Myocyte (in vitro differentiated cells): ENCODE results near the gene SLC35A1. TPM values are rescaled to one million over a fixed set of nuclear protein-coding genes. Genes with fewer than 3 reads are reported as not detected.
A peak's percentile ranks its signal among the peaks of the same experiment; 100 is the strongest.
"Not testable (repeated sequence)": the region's sequence is repeated elsewhere in the genome, so short reads cannot be mapped to it uniquely, and the experiment has no call there.

Experiments used
- DNase-seq: peaks from one replicate; pipeline ENCODE4 v3.0.0-alpha.2; 2012; ENCODE audit warnings: low read depth
- polyA plus RNA-seq: library from polyadenylated mRNA; unstranded; fragments of >200 nt; gene quantifications from one replicate; pipeline ENCODE4 v1.2.1, GENCODE V29; 2012; ENCODE audit warnings: missing spikeins
- total RNA-seq: library from RNA; depleted of rRNA; stranded (reverse); fragments of >200 nt; gene quantifications from 2 replicates; pipeline ENCODE4 v1.2.3, GENCODE V29; 2014

Gene SLC35A1
- 10.9 and 16.7 TPM in 2 replicates for total RNA-seq
- polyA plus RNA-seq = 7.4 TPM

GRCh38 chr6:87472525-87473418, at the start of gene SLC35A1:
SLC35A1 (plus strand) TSS chr6:87472974; CDS start chr6:87473004, 30 bp downstream.
- peak; percentile 90 for DNase-seq

GRCh38 chr6:87426789-87427188, 46.0 kb upstream of the SLC35A1 start:
- no peak for DNase-seq

- no peak for DNase-seq
Measured at GRCh38 chr6:87430499-87430898, 42.3 kb upstream of the SLC35A1 start.

- no peak for DNase-seq
Measured at GRCh38 chr6:87431263-87431662, 41.5 kb upstream of the SLC35A1 start.

GRCh38 chr6:87436435-87436834, 36.3 kb upstream of the SLC35A1 start:
- peak; percentile 81 for DNase-seq

- DNase-seq = no peak
Measured at GRCh38 chr6:87441711-87442110, 31.1 kb upstream of the SLC35A1 start.

- DNase-seq = no peak
Measured at GRCh38 chr6:87444362-87444761, 28.4 kb upstream of the SLC35A1 start.

- no peak for DNase-seq
Measured at GRCh38 chr6:87465051-87465450, 7.7 kb upstream of the SLC35A1 start.

- no peak for DNase-seq
Measured at GRCh38 chr6:87473419-87473903, 687 bp downstream of the SLC35A1 start.

GRCh38 chr6:87481931-87482330, 9.2 kb downstream of the SLC35A1 start:
- no peak for DNase-seq

GRCh38 chr6:87482366-87482765, 9.6 kb downstream of the SLC35A1 start:
- DNase-seq = no peak

- peak; percentile 71 for DNase-seq
Measured at GRCh38 chr6:87483929-87484328, 11.2 kb downstream of the SLC35A1 start.

- DNase-seq = no peak
Measured at GRCh38 chr6:87484491-87484890, 11.7 kb downstream of the SLC35A1 start.

GRCh38 chr6:87487555-87487954, 14.8 kb downstream of the SLC35A1 start:
- DNase-seq = no peak

GRCh38 chr6:87489326-87489725, 16.6 kb downstream of the SLC35A1 start:
- DNase-seq = not testable (repeated sequence)

GRCh38 chr6:87494761-87495422, 22.1 kb downstream of the SLC35A1 start:
- no peak for DNase-seq

GRCh38 chr6:87498048-87498447, 25.3 kb downstream of the SLC35A1 start:
- no peak for DNase-seq

- no peak for DNase-seq
Measured at GRCh38 chr6:87501809-87502572, 29.2 kb downstream of the SLC35A1 start.

- DNase-seq = no peak
Measured at GRCh38 chr6:87504441-87504840, 31.7 kb downstream of the SLC35A1 start.

- DNase-seq = no peak
Measured at GRCh38 chr6:87514831-87515230, 42.1 kb downstream of the SLC35A1 start.

- DNase-seq = no peak
Measured at GRCh38 chr6:87518453-87518852, 45.7 kb downstream of the SLC35A1 start.

- no peak for DNase-seq
Measured at GRCh38 chr6:87522686-87523085, 49.9 kb downstream of the SLC35A1 start.
